ENCODE results near the gene CCDC124.

CCDC124 gene

DNA sequence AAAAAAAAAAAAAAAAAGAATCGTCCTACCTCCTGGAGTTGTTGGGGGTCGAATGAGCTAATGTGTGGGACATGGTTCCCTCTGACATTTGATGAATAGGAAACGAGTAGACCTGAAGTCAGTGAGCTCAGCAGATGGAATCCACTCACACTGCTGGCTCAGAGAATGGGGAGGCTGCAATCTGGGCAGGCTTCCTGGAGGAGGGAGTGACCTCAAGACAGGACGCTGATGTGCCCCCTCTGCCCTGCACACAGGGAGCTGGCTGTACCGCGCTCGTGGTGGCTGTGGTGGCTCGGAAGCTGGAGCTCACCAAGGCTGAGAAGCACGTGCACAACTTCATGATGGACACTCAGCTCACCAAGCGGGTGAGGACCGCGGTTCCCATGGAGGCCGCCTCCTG is 55.3 kb downstream of the CCDC124 start:
- Histone ChIP-seq H3K4me1 (ENCODE audit: insufficient read depth, low read length, poor library complexity, severe bottlenecking) (no peaks in the 10 kb centered on the region), H3K9me2 (replicated peaks; ENCODE audit: low read depth, low read length) (no peaks in the 10 kb centered on the region), H4K20me1 (ENCODE audit: insufficient read depth, low read length, poor library complexity, severe bottlenecking) (no peaks in the 10 kb centered on the region), H3F3A (ENCODE audit: low read depth) (no peaks in the 10 kb centered on the region), H3K79me2 (ENCODE audit: insufficient read depth, low read length) (no peaks in the 10 kb centered on the region), H3K27me3 (ENCODE audit: insufficient read depth, low read length, poor library complexity, severe bottlenecking) (no peaks in the 10 kb centered on the region), H3K36me3 (ENCODE audit: insufficient read depth, low read length) (no peaks in the 10 kb centered on the region), H2AFZ (ENCODE audit: low read length) (no peak overlapping the region), H3K9ac (ENCODE audit: low read depth, low read length, poor library complexity, severe bottlenecking) (no peak overlapping the region), H3K4me2 (ENCODE audit: low read depth, low read length, poor library complexity, severe bottlenecking) (no peak overlapping the region), H3K9me3 (ENCODE audit: insufficient read depth, low read depth, low read length) (no peaks in the 10 kb centered on the region), H3K4me3 (ENCODE audit: low read length, poor library complexity, severe bottlenecking) (no peak overlapping the region)
- TF ChIP-seq, protein P1, sequence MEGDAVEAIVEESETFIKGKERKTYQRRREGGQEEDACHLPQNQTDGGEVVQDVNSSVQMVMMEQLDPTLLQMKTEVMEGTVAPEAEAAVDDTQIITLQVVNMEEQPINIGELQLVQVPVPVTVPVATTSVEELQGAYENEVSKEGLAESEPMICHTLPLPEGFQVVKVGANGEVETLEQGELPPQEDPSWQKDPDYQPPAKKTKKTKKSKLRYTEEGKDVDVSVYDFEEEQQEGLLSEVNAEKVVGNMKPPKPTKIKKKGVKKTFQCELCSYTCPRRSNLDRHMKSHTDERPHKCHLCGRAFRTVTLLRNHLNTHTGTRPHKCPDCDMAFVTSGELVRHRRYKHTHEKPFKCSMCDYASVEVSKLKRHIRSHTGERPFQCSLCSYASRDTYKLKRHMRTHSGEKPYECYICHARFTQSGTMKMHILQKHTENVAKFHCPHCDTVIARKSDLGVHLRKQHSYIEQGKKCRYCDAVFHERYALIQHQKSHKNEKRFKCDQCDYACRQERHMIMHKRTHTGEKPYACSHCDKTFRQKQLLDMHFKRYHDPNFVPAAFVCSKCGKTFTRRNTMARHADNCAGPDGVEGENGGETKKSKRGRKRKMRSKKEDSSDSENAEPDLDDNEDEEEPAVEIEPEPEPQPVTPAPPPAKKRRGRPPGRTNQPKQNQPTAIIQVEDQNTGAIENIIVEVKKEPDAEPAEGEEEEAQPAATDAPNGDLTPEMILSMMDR (conservative IDR thresholded peaks at IDR 0.05; ENCODE audit: low read length) = no peak
- no peak for TF ChIP-seq EZH2phosphoT487 (IDR thresholded peaks at IDR 0.05; ENCODE audit: borderline replicate concordance)

DNA sequence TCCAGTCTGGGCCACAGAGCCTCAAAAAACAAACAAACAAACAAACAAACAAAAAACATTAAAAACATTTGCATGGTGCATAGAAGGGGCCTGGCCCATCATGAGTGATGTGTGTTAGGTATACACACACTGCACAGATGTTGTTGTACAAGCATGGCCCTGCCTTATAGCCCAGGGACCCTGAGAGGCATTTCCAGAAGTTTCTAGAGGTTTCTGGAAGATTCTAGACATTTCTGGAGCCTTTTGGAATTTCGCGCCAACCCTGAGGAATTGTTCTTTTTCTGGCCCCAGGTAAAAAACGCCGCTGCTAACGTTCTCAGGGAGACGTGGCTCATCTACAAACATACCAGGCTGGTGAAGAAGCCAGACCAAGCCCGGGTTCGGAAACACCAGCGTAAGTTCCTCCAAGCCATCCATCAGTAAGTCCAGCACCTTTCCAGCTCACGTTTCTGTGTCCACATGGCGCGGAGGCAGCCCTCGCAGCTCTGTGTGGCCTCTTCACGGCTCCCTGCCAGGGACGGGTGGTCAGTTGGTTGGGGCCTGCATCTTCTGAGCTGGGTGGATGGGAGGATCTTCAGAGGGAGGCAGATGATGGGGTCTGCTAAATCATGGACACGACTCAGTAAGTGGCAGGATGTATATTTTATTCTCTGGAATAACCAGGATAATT is 56.7 kb downstream of the CCDC124 start:
- H3K9me3 ChIP-seq (ENCODE audit: insufficient read depth, low read depth, low read length) = no peaks in the 10 kb centered on the region
- TF ChIP-seq, protein P1 (conservative IDR thresholded peaks at IDR 0.05; ENCODE audit: low read length) = no peak
- TF ChIP-seq EZH2phosphoT487 (IDR thresholded peaks at IDR 0.05; ENCODE audit: borderline replicate concordance) = no peak
- no peaks in the 10 kb centered on the region for H3K27me3 ChIP-seq (ENCODE audit: insufficient read depth, low read length, poor library complexity, severe bottlenecking)
- no peaks in the 10 kb centered on the region for H3K4me1 ChIP-seq (ENCODE audit: insufficient read depth, low read length, poor library complexity, severe bottlenecking)
- H3K9me2 ChIP-seq (replicated peaks; ENCODE audit: low read depth, low read length) = no peaks in the 10 kb centered on the region
- no peak overlapping the region for H3K9ac ChIP-seq (ENCODE audit: low read depth, low read length, poor library complexity, severe bottlenecking)
- H2AFZ ChIP-seq (ENCODE audit: low read length) = no peak overlapping the region
- H3K79me2 ChIP-seq (ENCODE audit: insufficient read depth, low read length) = no peaks in the 10 kb centered on the region
- no peak overlapping the region for H3K4me2 ChIP-seq (ENCODE audit: low read depth, low read length, poor library complexity, severe bottlenecking)
- no peak overlapping the region for H3K4me3 ChIP-seq (ENCODE audit: low read length, poor library complexity, severe bottlenecking)
- H4K20me1 ChIP-seq (ENCODE audit: insufficient read depth, low read length, poor library complexity, severe bottlenecking) = no peaks in the 10 kb centered on the region
- H3F3A ChIP-seq (ENCODE audit: low read depth) = no peaks in the 10 kb centered on the region
- H3K36me3 ChIP-seq (ENCODE audit: insufficient read depth, low read length) = no peaks in the 10 kb centered on the region

DNA sequence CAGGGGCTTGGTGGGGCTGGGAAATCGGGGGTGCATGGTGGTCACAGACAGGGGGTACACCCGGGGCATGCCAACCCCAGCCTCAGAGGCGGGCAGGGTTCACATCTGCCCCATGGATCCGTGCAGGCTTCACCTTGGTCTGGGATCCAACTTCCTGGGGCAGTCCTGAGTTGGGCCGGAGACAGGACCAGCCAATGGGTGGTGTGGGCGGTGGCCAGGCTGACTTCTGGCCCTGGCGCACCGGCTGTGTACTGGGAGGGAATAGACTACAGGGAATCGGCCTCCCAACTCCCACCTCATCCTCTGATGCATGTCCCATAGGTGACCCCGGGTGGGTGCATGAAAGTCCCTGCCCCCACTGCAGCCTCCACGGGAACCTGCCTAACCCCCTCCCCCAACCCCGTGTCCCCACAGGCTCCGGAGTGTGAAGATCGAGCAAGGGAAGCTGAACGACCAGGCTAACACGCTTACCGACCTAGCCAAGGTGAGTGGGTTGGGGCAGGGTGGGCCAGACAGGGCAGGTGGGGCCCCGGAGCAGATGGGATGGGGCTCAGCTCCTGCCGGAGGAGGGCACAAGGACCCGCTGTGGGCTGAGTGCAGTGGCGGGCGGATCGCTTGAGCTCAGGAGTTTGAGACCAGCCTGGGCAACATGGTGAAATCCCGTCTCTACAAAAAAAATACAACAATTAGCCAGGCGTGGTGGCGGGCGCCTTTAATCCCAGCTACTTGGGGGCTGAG is 60.4 kb downstream of the CCDC124 start:
- Histone ChIP-seq H3K27me3 (ENCODE audit: insufficient read depth, low read length, poor library complexity, severe bottlenecking) (no peaks in the 10 kb centered on the region), H3K4me3 (ENCODE audit: low read length, poor library complexity, severe bottlenecking) (no peak overlapping the region), H2AFZ (ENCODE audit: low read length) (no peak overlapping the region), H3K9ac (ENCODE audit: low read depth, low read length, poor library complexity, severe bottlenecking) (no peak overlapping the region), H3K79me2 (ENCODE audit: insufficient read depth, low read length) (no peaks in the 10 kb centered on the region), H3K9me2 (replicated peaks; ENCODE audit: low read depth, low read length) (no peaks in the 10 kb centered on the region), H3K4me1 (ENCODE audit: insufficient read depth, low read length, poor library complexity, severe bottlenecking) (no peaks in the 10 kb centered on the region), H4K20me1 (ENCODE audit: insufficient read depth, low read length, poor library complexity, severe bottlenecking) (no peaks in the 10 kb centered on the region), H3F3A (ENCODE audit: low read depth) (no peaks in the 10 kb centered on the region), H3K4me2 (ENCODE audit: low read depth, low read length, poor library complexity, severe bottlenecking) (no peak overlapping the region), H3K36me3 (ENCODE audit: insufficient read depth, low read length) (no peaks in the 10 kb centered on the region), H3K9me3 (ENCODE audit: insufficient read depth, low read depth, low read length) (no peaks in the 10 kb centered on the region)
- TF ChIP-seq, protein P1 (conservative IDR thresholded peaks at IDR 0.05; ENCODE audit: low read length) = no peak
- TF ChIP-seq EZH2phosphoT487 (IDR thresholded peaks at IDR 0.05; ENCODE audit: borderline replicate concordance) = no peak
